Measurements from ENCODE around the gene IFNGR1. TPM values are rescaled to one million over a fixed set of nuclear protein-coding genes. Genes with fewer than 3 reads are reported as not detected.
A peak's percentile ranks its signal among the peaks of the same experiment; 100 is the strongest.
"Not testable (repeated sequence)": the region's sequence is repeated elsewhere in the genome, so short reads cannot be mapped to it uniquely, and the experiment has no call there.

Gene IFNGR1
- total RNA-seq, 4 donors from 2014 or later, result 77.8 to 91.5 (median 84.3) TPM

- Histone ChIP-seq H3K4me1 (peaks cover 65% of the 10 kb centered on the region), H3K4me3 (no peak overlapping the region), H3K27me3 (no peaks in the 10 kb centered on the region), H3K27ac (no peak overlapping the region), H3K9me3 (no peaks in the 10 kb centered on the region), H3K36me3 (peaks cover 11% of the 10 kb centered on the region)
- TF ChIP-seq EP300 (IDR thresholded peaks at IDR 0.05) (no peak), POLR2A (IDR thresholded peaks at IDR 0.05) (no peak), CTCF (IDR thresholded peaks at IDR 0.05) (no peak), POLR2AphosphoS5 (IDR thresholded peaks at IDR 0.05) (no peak)
- no peak for DNase-seq (ENCODE audit: low spot score in 2 of 2)
These were observed 8.3 kb downstream of the IFNGR1 start for GRCh38 chr6:137210903-137211302.

- H3K27ac ChIP-seq, result no peak overlapping the region
- no peak for TF ChIP-seq CTCF (IDR thresholded peaks at IDR 0.05)
- no peak for TF ChIP-seq POLR2A (IDR thresholded peaks at IDR 0.05)
- TF ChIP-seq EP300 (IDR thresholded peaks at IDR 0.05), result no peak
- no peak for TF ChIP-seq POLR2AphosphoS5 (IDR thresholded peaks at IDR 0.05)
- H3K4me1 ChIP-seq, result peaks cover 39% of the 10 kb centered on the region
- H3K9me3 ChIP-seq, result no peaks in the 10 kb centered on the region
- no peak for DNase-seq (ENCODE audit: low spot score in 2 of 2)
- WGBS, result 95% methylated on average over 6 of the region's 7 CpGs
- no peak overlapping the region for H3K4me3 ChIP-seq
- no peaks in the 10 kb centered on the region for H3K27me3 ChIP-seq
- H3K36me3 ChIP-seq, result peaks cover 38% of the 10 kb centered on the region
These were observed 10.9 kb downstream of the IFNGR1 start for GRCh38 chr6:137208279-137208678.

GRCh38 chr6:137207457-137207856 is 11.7 kb downstream of the IFNGR1 start:
- not testable (repeated sequence) for H3K4me3 ChIP-seq; DNase-seq (ENCODE audit: low spot score in 2 of 2); H3K27ac ChIP-seq; H3K27me3 ChIP-seq; H3K9me3 ChIP-seq
- peaks cover 30% of the 10 kb centered on the region for H3K4me1 ChIP-seq
- H3K36me3 ChIP-seq, result peaks cover 44% of the 10 kb centered on the region
- 84% methylated on average over 3 of the region's 3 CpGs for WGBS

GRCh38 chr6:137206577-137206976 is 12.6 kb downstream of the IFNGR1 start:
- no peak overlapping the region for H3K27ac ChIP-seq
- H3K4me3 ChIP-seq, result no peak overlapping the region
- TF ChIP-seq POLR2A (IDR thresholded peaks at IDR 0.05) (no peak), EP300 (IDR thresholded peaks at IDR 0.05) (no peak), CTCF (IDR thresholded peaks at IDR 0.05) (no peak), POLR2AphosphoS5 (IDR thresholded peaks at IDR 0.05) (no peak)
- H3K9me3 ChIP-seq, result no peaks in the 10 kb centered on the region
- H3K27me3 ChIP-seq, result no peaks in the 10 kb centered on the region
- peaks cover 50% of the 10 kb centered on the region for H3K36me3 ChIP-seq
- 30% methylated on average over 1 of the region's 1 CpG for WGBS
- peaks cover 28% of the 10 kb centered on the region for H3K4me1 ChIP-seq
- DNase-seq (ENCODE audit: low spot score in 2 of 2), result no peak

- Histone ChIP-seq H3K27me3 (no peaks in the 10 kb centered on the region), H3K36me3 (peaks cover 68% of the 10 kb centered on the region), H3K4me3 (no peak overlapping the region), H3K4me1 (peaks cover 8% of the 10 kb centered on the region), H3K9me3 (no peaks in the 10 kb centered on the region), H3K27ac (no peak overlapping the region)
- WGBS, result 92% methylated on average over 2 of the region's 2 CpGs
- TF ChIP-seq EP300 (IDR thresholded peaks at IDR 0.05), result no peak
- TF ChIP-seq POLR2A (IDR thresholded peaks at IDR 0.05), result no peak
- TF ChIP-seq CTCF (IDR thresholded peaks at IDR 0.05), result no peak
- TF ChIP-seq POLR2AphosphoS5 (IDR thresholded peaks at IDR 0.05), result no peak
- DNase-seq (ENCODE audit: low spot score in 2 of 2), result no peak
These were observed 15.9 kb downstream of the IFNGR1 start for GRCh38 chr6:137203256-137203655.

GRCh38 chr6:137202078-137202477 is 17.1 kb downstream of the IFNGR1 start:
- H3K27me3 ChIP-seq, result no peaks in the 10 kb centered on the region
- 52% methylated on average over 6 of the region's 6 CpGs for WGBS
- H3K9me3 ChIP-seq, result no peaks in the 10 kb centered on the region
- H3K4me1 ChIP-seq, result peaks cover 6% of the 10 kb centered on the region
- no peak overlapping the region for H3K27ac ChIP-seq
- no peak for DNase-seq (ENCODE audit: low spot score in 2 of 2)
- H3K36me3 ChIP-seq, result peaks cover 75% of the 10 kb centered on the region
- no peak overlapping the region for H3K4me3 ChIP-seq
- TF ChIP-seq POLR2A (IDR thresholded peaks at IDR 0.05), result no peak
- TF ChIP-seq CTCF (IDR thresholded peaks at IDR 0.05), result peak; percentile 40 to 52
- no peak for TF ChIP-seq POLR2AphosphoS5 (IDR thresholded peaks at IDR 0.05)
- TF ChIP-seq EP300 (IDR thresholded peaks at IDR 0.05), result no peak
